Limb (tissue), 2 donors: Measurements from ENCODE around the gene DLEC1.
"Not testable (repeated sequence)": the region's sequence is repeated elsewhere in the genome, so short reads cannot be mapped to it uniquely, and the experiment has no call there.

Experiments used
- DNase-seq, 2 donors: peaks; one replicate each; pipeline ENCODE4 v3.0.0-alpha.2; 2016; ENCODE audit errors: extremely low spot score in 2 of 2

Gene DLEC1

DNA sequence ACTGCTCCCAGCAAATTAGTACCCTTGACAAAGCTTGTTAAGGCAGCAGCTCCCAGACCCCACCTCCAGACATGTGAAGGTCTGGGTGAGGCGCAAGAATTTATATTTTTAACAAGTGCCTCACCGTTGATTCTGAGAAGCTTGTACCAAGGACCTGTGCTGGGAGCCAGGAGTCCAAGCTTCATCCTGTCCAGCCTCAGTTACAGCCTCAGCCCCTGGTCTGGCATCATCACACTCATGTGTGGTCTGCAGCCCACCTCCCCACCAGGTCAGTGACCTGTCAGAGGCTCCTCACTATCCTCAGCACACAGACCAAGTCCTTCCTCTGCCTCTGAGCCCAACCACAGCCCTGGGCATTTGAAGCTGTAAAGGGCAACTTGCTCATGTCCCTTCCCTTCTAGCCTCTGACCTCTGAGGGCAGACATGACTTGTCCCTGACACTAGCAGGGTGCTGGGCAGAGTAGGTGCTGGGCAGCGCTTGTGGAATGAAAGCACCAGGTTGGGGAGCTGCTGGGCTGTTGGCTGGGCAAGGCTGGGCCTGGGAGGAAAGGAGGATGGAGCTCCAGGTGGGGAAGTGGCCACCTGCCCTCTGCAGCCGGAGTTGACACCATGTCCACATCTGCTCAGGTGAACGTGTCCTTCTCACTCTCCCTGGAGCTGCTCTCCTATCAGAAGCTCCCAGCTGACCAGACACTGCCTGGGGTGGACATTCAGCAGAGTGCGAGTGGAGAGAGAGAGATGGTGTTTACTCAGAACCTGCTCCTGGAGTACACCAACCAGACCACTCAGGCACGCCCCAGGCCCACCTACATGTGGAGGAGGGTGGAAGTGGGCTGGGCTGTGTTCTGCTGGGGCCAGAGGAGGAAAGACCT is 81.0 kb downstream of the DLEC1 start:
- peak in 1 of 2 donors; percentile 7 for DNase-seq

DNA sequence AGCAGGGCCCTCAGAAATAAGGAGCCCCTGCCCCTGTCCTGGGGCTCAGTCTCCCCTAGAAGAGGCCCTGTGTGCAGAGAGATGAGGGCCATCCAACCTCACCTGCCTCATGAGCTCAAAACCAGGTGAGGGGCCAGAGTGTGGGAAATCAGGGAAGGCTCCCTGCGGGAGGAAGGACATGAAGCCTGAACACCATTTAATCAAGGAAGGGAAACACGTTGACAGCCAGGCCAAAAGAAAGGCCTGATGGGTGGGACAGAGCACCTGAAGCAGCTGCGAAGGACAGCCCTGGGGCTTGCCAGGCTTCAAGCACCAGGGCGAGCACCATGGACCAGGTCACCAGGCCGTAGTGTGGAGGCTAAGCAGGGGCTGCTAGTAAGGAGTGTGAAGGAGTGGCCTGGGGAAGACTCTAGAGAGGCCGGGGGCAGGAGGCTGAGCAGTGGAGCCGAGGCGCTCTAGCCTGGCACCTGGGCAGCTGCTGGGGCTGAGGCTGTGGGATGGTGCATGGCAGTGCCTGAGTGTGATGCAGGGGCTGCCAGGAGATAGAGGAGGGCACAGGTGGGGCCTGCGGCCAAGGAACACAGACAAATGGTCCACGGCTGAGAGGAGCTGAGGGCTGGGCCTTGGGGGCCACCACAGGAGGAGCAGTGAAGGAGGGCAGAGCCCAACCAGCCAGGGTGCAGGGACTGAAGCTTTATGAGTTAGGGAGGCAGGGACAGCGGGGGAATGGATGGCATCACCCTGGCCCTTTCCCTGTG is 81.9 kb downstream of the DLEC1 start:
- no peak for DNase-seq

DNA sequence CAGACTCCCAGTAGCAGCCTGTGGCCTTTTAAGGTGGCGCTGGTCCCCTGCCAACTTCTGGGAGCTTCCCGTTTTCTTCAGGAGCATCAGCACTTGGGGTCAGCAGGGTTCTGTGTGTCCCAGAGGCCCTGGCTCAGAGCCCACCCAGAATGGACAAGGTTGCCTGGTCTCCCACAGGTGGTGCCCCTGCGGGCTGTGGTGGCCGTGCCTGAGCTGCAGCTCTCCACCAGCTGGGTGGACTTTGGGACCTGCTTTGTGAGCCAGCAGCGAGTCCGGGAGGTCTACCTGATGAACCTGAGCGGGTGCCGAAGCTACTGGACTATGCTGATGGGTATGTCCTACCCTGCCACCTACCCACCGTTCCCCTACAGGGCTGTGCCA is 82.4 kb downstream of the DLEC1 start:
- DNase-seq: no peak

DNA sequence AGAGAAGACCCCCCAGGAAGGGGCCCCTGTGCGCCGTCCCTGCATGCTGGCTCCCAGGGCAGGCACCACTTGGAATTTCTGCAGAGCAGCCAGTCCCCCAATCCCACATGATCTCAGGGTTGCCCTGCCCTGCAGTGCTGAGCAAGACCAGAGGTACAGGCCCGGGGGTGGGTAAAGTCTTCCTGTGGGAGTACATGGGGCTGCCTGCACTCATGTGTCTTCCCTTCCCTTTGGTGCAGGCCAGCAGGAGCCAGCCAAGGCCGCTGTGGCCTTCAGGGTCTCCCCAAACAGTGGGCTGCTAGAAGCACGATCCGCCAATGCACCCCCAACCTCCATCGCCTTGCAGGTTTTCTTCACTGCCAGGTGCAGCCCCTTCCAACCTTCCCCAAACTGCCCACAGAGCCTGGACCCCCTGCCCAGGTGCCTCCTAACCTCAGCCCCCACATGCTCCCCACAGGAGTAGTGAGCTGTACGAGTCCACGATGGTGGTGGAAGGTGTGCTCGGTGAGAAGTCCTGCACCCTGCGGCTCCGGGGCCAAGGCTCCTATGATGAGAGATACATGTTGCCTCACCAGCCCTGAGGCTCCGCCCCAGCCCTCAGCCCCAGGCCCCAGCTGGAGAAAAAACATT is 82.9 kb downstream of the DLEC1 start:
- no peak for DNase-seq

DNA sequence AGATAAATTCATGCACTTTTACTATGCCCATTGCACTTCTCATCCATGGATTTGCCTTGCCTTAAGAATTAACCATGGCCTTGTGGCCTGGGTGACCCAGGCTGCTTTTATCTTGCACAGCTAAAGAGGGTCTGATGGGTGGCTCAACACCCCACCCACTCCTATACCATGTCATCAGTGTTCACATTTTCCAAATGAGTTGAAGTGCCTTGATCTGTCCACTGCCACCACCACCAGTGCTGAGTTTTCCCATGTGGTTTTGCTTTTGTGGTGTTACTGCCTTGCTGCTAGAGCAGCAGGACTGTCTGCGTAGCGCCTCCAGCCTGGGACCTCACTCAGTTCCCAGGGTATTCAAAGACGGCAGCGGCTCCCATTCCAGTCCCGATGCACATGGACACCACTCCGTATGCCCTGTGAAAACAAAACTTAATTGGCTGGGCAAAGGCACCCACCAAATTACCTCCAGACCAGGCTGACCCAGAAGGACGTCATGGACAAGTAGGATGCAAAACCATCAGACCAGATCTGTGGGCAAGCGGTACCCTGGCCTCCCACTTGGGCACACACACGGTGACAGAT is 83.8 kb downstream of the DLEC1 start:
- DNase-seq: no peak

DNA sequence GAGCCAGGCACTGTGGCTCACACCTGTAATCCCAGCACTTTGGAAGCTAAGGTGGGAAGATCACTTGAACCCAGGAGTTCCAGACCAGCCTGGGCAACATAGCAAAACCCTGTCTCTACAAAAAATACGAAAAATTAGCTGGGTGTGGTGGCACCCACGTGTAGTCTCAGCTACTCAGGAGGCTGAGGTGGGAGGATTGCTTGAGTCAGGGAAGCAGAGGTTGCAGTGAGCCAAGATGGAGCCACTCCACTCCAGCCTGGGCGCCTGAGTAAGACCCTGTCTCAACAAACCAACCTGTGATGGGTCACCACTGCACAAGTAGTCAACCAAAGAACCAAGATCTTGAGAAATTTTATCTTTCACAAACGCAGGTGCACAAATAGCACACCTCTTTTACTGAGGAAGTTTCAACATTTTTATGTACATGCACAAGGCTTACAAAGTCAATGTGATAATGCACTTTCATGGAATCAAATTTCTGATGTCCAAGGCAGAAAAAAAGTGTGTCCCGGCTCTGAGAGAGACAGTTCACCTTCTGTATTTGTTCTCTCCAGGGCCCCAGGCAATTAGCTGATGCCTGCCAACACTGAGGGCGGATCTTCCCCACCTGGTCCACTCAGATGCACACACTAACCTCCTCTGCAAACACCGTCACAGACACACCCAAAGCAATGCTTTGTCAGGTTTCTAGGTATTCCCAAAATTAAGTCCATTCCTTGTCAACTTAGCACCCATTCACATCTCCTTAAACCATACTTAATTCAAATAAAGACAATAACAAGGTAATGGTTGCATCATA is 85.5 kb downstream of the DLEC1 start:
- DNase-seq: no peak

DNA sequence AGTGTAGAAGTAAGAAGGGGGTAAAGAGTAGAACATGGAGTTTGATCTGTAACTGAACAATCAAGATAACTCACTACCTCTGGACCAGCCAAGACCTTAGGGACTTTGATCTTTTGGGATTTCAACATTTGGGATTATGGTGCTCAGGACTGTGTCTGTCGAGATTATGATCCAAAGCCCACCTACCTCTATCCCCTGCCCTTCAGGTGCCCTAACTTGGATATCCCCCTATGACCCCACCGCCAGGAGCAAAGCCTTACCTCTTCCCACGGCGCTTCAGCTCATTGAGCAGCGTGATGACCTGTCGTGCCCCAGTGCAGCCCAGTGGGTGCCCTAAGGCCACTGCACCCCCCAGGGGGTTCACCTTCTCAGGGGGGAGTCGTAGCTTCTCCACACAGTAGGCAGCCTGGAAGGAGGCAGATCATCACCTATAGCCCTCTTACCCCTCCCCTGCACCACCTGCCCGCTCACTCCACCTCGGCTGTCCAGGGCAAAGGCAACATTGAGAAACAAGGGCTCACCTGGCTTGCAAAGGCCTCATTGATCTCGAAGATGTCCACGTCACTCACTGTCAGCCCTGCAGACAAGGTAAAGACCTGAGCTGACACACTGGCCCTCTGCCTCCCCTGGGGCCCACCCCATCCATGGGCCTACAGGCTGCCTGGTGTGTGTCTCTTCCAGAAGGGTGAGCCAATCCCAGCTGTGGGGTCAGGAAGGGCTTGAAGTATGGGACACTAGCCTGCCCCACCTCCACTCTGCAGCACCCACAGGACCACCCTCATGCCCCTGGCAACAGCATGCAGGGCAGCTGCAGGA is 86.5 kb downstream of the DLEC1 start:
- no peak for DNase-seq

DNA sequence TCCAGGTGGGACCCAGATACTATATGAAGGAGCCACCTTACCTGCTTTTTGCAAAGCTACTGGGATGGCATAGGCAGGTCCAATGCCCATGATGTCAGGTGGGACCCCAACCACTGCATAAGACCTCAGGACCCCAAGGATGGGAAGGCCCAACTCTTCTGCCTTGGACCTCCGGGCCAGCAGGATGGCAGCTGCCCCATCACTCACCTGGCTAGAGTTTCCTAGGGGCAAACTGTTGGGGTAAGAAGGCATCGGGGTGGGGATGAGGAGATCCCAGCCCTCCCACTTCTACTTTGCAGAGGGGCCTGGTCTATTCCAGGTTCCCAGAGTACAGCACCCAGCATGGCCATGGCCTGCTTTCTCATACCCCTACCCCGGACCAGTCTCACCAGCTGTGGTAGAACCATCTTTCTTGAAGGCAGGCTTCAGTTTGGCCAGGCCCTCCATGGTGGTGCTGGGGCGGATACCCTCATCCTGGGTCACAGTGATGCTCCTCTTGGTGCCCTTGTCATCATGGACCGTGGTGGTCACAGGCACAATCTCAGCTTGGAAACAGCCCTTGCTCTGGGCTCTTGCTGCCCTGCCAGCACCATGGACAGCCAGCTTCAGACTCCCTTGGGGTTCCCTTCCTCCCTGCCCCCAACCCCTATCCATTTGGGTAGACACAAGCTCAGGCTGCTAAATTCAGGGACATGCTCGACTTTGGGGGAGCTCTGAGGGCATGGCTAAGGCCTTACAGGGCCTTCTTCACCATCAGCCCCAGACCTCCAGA is 87.3 kb downstream of the DLEC1 start:
- DNase-seq: no peak

DNA sequence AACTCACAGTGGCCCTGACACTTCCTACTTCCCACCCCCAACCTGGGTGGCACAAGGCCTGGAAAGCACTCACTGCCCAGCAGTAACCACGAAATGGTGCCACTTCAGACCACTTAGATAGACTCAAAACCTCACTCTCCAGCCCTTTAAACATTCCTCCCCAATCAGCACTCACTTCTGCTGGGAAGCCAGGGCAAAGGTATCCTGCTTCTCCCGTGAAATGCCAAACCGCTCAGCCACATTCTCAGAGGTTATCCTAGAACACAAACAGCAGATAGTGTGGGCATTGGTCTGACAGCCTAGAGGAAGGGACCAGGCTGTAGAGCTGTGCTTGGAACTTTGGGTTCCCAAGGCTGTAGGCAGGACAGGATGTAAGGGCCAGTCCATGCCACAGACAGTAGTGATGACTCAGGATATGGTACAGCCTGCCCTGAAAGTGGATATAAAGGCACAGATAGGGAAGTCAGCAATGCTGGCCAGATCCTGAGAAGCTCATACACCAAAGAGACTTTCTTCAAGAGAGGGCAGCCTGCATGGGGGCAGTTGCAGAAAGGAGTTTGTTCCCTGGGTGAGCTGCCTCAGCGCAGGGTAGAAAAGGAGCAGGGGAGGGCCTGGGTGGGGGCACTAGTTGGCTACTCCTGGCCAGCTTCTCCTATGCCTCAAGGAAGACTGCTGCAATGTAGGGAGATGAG is 88.7 kb downstream of the DLEC1 start:
- DNase-seq: no peak

DNA sequence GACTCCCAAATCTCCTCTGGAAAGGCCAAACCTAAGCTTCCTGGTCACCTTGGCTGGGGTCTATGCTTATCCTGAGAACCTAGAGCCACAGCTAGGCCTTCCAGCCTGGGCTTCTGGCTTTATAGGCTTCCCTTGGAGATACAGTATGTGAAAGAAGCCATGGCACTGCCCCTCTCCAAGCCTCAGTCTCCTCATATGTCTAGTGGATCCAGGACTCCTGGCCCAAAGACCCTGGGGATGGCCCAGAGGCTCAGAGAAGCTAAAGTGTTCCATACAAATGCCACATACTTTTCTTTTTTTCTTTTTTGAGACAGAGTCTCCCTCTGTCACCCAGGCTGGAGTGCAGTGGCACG is 89.3 kb downstream of the DLEC1 start:
- DNase-seq: no peak

DNA sequence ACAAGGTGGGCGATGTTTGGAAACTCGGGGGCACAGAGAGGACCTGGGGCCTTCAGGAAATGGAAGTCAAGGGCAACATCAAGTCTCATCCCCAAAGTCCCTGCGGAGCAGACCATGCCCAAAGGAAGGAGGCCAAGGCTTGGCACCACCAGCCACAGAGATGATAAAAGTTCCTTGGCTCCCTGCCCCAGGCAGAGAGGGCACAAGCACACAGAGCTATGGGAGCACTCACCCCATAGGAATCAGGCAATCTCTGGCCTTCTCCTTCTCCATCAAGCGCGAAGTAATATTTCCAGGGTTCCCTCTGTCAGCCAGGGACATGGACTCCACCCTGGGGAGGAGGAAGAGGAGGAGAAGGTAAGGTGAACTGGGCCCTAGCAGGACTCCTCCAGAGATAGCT is 90.0 kb downstream of the DLEC1 start:
- no peak for DNase-seq

DNA sequence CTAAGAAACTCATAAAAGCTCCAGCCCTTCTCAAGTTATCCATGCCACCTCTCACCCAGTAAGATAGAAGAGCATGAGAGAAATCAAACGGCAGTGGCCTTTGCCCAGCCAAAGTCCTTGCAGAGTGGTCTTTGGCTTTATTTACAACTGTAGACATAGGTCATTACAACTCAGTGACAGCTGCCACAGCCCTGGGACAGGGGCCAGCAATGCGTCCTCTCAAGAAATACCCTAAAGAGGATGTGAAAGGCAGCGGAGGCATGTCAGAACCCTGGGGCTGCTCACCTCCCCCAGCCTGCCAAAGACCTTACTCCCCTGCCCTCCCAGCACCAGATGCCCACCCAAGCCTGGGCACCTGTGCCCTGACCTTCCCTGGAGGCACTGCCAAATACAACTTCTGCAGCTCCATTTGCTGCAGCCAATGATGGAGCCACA is 91.6 kb downstream of the DLEC1 start:
- no peak for DNase-seq

DNA sequence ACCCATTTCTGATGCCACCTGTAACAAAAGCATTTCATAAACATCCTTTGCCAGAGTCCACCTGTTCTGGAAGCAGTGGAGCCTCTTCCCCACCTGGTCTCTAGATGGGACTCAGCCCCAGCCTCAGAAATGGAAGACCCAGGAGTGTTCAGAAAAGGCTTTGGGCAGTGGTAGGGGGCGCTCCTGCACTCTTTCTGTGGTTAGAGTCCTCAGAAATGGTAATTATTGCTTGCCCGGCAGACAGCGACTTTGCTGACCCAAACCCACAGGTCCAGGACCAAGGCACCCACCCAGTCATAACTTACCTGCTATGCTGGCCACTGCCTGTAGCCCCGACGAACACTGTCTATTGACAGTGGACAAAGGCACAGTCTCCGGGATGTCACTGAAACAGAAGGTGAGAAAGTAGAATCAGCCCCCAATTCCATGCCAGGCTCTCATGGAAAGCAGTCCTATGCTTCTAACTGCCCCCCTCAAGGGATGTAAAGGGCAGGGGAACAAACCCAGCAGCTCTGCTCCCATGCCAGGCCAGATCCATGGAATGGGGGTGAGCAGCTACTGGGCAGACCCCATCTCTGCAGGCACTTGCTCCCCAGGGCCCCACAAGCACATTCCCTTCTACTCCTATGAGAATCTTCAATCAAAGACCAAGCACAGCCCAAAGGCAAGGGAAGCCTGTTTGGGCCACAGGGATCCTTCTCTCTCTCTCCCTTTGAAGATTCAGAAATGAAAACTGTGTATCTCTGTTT is 92.8 kb downstream of the DLEC1 start:
- DNase-seq: no peak

DNA sequence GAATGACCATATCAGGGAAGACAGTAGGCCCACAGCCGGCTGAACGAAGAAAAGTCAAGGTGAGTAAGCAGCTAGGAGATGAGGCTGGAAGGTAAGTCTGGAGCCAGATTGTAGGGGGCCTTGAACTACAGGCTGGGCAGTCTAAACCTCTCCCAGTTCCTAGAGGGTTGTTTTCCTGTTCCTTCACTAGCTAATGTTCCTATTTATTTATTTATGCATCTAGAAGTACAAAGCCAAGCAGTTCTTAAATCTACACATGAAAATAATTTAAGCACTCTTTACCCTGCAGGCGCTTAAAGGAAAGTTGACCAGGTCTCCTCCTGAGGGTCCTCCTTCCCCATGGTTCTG is 94.2 kb downstream of the DLEC1 start:
- DNase-seq: no peak

DNA sequence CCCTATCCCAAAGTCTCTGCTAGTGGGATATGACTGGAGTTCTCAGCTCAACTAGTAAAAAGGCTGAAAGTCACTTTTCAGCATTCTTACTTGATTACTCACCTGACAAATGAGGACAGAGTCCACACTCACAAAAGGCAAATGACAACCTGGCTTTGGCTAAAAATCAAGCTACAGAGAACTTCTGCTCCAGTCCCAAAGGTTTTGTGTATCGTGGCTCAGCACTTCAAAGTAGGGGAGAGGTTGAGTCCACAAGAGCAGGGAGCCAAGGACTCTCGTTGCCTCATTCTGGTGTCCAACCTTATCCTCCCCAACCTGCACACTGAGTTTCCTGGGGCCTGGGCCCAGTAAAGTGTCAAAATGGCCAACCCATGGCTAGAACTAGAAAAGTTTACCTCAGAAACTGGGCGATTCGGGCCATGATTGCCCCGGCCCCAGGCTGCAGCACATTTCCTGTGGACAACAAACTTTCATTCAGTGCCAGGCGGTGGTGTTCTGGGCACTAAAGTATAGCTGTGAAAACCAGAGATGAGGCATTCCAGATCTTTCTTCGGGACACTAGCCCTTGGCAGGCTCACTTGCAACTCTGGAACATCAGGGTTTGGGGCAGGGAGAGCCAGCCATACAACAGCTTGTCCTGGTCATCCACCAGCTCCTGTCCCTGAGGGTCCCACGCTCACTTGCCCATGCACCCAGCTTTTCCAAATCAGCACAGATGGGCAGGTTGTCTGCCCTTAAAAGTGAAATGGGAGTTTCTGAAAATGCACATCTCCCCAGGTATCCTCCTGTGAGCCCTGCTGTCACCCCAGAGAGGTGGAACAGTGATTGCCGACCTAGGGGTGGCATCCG is 94.8 kb downstream of the DLEC1 start:
- DNase-seq: no peak

DNA sequence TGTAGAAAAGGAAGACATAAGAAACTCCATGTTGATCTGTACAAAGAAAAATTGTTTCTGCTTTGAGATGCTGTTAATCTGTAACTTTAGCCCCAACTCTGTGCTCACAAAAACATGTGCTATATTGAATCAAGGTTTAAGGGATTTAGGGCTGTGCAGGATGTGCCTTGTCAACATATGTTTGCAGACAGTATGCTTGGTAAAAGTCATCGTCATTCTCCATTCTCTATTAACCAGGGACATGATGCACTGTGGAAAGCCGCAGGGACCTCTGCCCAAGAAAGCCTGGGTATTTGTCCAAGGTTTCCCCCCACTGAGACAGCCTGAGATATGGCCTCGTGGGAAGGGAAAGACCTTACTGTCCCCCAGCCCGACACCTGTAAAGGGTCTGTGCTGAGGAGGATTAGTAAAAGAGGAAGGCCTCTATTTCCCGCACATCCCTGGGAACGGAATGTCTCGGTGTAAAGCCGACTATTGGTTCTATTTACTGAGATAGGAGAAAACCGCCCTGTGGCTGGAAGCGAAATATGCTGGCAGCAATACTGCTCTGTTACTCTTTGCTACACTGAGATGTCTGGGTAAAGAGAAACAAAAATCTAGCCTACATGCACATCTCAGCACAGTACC is 95.6 kb downstream of the DLEC1 start:
- DNase-seq: not testable (repeated sequence)
